K562 (cell line): Measurements from ENCODE around the gene ACBD3. TPM values are rescaled to one million over a fixed set of nuclear protein-coding genes. Genes with fewer than 3 reads are reported as not detected.

Experiments
- EWSR1 ChIP-seq: fragments of 450-650 bp; IDR thresholded peaks from 2 replicates; pipeline ENCODE4 v1.6.1; 2018; ENCODE audit warnings: borderline replicate concordance, mild to moderate bottlenecking, low read depth, moderate library complexity; ENCODE audit not compliant: partially characterized antibody
- EZH2 ChIP-seq: IDR thresholded peaks from 2 replicates; pipeline ENCODE4 v1.6.1; 2012; ENCODE audit warnings: low read depth, mild to moderate bottlenecking, inconsistent platforms, low read length, borderline replicate concordance
- HMG20B ChIP-seq: fragments of 250-450 bp; sonication (Bioruptor Pico); IDR thresholded peaks from 2 replicates; pipeline ENCODE4 v1.5.0; 2021; ENCODE audit warnings: mild to moderate bottlenecking
- SIN3B ChIP-seq: fragments of 450-650 bp; IDR thresholded peaks from 2 replicates; pipeline ENCODE4 v1.6.1; 2017; ENCODE audit warnings: low read depth, mild to moderate bottlenecking, moderate library complexity
- polyA plus RNA-seq, 8 experiments: library from polyadenylated mRNA; depleted of rRNA in 4 of 8; stranded (reverse) in 5 of 8; unstranded in 3 of 8; fragments of >200 nt; fragmentation: Nextera tagmentation in 2 of 8; fragmentation: Illumina TruSeq in 1 of 8; extraction: Ambion mirVana in 2 of 8; extraction: Trizol in 1 of 8; gene quantifications; 2 replicates each; pipeline versions ENCODE4 v1.2.1 to v1.2.3, GENCODE V29; 2011 to 2014; ENCODE audit warnings: inconsistent platforms in 1 of 8, missing spikeins in 1 of 8
- total RNA-seq, 7 experiments: library from RNA; depleted of rRNA in 6 of 7; stranded (reverse); fragments of >200 nt in 6 of 7; fragmentation: Illumina TruSeq in 2 of 7; extraction: Trizol in 2 of 7; gene quantifications; 2 replicates each; pipeline versions ENCODE4 v1.2.1 to v1.2.3, GENCODE V29; 2011 to 2021; ENCODE audit warnings: low replicate concordance in 1 of 7
- TF ChIP-seq, protein P1 (sequence below), 2 experiments: fragments of 450-650 bp; formaldehyde crosslinking in 1 of 2; IDR thresholded peaks; 2 replicates each; pipeline versions ENCODE4 v1.4.0 to v1.6.1; 2014 to 2020; ENCODE audit warnings: mild to moderate bottlenecking in 2 of 2, borderline replicate concordance in 1 of 2, low read depth in 1 of 2
- TF ChIP-seq, protein P2 (sequence below): fragments of 200-800 bp; sonication (Bioruptor generic); IDR thresholded peaks from 2 replicates; pipeline ENCODE4 v1.6.1; 2017; ENCODE audit warnings: missing genetic modification characterization, missing compliant biosample characterization
- TF ChIP-seq, protein P3 (sequence below): fragments of 250-450 bp; sonication (Bioruptor Pico); IDR thresholded peaks from 2 replicates; pipeline ENCODE4 v1.5.0; 2021; ENCODE audit warnings: mild to moderate bottlenecking, borderline replicate concordance

The ACBD3 gene
- total and polyA plus RNA-seq, 9 of the 15 experiments (the other 6 are each of a cell fraction or from before 2014, with no cell fraction given), result 11.1 to 36.7 (median 26.9) TPM

DNA sequence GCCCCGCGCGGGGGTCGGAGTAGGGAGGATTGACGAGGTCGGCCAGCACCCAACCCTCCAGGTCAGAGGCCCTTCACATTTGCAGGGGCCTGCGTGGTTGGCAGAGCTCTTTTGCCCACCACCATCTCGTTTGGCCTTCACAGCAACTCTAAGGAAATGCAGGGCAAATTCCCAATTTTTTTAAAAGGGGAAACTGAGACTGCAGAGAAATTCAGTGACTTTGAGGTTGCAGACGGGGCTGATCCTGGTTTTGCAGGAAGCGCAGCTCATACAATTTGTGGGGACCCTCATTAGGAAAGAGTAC is 430 bp upstream of the ACBD3 start (continued):
- TF ChIP-seq, protein P1, sequence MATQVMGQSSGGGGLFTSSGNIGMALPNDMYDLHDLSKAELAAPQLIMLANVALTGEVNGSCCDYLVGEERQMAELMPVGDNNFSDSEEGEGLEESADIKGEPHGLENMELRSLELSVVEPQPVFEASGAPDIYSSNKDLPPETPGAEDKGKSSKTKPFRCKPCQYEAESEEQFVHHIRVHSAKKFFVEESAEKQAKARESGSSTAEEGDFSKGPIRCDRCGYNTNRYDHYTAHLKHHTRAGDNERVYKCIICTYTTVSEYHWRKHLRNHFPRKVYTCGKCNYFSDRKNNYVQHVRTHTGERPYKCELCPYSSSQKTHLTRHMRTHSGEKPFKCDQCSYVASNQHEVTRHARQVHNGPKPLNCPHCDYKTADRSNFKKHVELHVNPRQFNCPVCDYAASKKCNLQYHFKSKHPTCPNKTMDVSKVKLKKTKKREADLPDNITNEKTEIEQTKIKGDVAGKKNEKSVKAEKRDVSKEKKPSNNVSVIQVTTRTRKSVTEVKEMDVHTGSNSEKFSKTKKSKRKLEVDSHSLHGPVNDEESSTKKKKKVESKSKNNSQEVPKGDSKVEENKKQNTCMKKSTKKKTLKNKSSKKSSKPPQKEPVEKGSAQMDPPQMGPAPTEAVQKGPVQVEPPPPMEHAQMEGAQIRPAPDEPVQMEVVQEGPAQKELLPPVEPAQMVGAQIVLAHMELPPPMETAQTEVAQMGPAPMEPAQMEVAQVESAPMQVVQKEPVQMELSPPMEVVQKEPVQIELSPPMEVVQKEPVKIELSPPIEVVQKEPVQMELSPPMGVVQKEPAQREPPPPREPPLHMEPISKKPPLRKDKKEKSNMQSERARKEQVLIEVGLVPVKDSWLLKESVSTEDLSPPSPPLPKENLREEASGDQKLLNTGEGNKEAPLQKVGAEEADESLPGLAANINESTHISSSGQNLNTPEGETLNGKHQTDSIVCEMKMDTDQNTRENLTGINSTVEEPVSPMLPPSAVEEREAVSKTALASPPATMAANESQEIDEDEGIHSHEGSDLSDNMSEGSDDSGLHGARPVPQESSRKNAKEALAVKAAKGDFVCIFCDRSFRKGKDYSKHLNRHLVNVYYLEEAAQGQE (IDR thresholded peaks at IDR 0.05; ENCODE audit: borderline replicate concordance), result no peak
- TF ChIP-seq, protein P1 (CRISPR knock-in tag; IDR thresholded peaks at IDR 0.05; ENCODE audit: low read depth), result no peak
- TF ChIP-seq HMG20B (CRISPR knock-in tag), result no peak
- TF ChIP-seq, protein P2, sequence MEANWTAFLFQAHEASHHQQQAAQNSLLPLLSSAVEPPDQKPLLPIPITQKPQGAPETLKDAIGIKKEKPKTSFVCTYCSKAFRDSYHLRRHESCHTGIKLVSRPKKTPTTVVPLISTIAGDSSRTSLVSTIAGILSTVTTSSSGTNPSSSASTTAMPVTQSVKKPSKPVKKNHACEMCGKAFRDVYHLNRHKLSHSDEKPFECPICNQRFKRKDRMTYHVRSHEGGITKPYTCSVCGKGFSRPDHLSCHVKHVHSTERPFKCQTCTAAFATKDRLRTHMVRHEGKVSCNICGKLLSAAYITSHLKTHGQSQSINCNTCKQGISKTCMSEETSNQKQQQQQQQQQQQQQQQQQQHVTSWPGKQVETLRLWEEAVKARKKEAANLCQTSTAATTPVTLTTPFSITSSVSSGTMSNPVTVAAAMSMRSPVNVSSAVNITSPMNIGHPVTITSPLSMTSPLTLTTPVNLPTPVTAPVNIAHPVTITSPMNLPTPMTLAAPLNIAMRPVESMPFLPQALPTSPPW, result no peak
- no peak for TF ChIP-seq SIN3B
- TF ChIP-seq, protein P3, sequence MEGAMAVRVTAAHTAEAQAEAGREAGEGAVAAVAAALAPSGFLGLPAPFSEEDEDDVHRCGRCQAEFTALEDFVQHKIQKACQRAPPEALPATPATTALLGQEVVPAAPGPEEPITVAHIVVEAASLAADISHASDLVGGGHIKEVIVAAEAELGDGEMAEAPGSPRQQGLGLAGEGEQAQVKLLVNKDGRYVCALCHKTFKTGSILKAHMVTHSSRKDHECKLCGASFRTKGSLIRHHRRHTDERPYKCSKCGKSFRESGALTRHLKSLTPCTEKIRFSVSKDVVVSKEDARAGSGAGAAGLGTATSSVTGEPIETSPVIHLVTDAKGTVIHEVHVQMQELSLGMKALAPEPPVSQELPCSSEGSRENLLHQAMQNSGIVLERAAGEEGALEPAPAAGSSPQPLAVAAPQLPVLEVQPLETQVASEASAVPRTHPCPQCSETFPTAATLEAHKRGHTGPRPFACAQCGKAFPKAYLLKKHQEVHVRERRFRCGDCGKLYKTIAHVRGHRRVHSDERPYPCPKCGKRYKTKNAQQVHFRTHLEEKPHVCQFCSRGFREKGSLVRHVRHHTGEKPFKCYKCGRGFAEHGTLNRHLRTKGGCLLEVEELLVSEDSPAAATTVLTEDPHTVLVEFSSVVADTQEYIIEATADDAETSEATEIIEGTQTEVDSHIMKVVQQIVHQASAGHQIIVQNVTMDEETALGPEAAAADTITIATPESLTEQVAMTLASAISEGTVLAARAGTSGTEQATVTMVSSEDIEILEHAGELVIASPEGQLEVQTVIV (CRISPR knock-in tag), result no peak
- TF ChIP-seq EZH2, result no peak
- no peak for TF ChIP-seq EWSR1
